HuH-7 (cell line): ENCODE measurements around the gene EIF4E1B.

ENCODE experiments used
- DNase-seq: peaks from one replicate; pipeline ENCODE4 v3.0.0; 2011; ENCODE audit warnings: low spot score

EIF4E1B gene

DNA sequence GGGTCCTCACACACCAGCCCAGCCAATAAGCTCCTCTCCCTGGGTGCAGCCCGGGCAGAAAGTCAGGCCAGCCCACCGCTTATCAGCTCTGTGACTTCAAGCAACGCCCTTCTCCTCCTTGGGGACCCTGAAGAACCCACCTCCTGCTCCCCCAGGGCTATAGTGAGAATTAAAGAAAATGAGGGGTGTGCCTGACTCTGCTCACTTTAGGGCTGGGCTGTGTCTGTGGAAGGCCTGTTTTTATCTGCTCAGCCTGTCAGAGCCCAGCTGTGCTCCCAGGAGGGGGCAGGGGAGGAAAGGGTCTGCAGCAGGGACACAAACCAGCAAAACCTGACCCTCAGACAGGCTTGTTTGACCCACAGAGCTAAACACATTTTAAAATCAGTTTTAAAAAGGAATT lies 24.4 kb upstream of the EIF4E1B start:
- no peak for DNase-seq

DNA sequence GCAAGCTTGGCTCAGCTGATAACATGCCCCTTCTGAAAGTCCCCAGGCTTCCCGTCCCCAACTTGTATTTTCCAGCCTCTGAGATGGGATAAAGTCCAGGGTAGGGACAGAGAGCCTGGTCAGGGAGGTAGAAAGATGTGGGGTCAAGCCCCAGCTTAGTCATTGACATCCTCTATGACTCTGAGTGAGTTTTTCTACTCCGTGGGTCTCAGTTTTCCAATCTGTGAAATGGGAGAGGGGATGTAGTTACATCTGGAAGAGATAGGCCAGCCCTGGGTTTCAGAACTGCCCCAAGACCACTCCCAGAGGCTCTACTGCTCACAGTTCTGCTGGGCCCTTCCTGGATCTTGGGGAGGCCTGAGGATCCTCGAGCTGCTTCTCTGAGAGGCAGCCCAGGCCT lies 23.6 kb upstream of the EIF4E1B start:
- DNase-seq, result no peak

DNA sequence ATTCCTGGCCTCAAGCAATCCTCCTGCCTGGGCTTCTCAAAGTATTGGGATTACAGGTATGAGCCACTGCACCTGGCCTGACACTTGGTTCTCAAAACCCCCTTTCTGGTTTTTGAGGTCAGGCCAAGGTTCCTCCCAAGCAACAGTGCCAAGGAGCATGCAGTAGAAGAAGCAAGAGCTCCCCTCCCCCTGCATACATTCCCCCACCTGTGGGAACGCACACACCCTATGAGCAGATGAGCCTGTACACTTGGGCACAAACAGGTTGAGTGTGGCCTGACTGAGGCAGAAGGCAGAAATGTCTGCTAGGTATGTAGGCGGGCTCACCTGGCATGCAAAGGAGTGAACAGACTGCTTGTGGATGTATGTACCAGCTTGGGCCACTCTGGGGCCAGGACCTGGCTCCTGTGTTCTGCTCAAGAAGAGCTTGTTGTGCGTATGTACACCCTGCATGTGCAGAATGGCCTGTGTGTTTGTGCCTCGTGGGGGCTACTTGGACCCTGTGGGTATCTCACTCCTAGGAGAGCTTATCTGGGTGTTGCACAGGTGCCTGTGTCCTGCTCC lies 22.3 kb upstream of the EIF4E1B start:
- no peak for DNase-seq

DNA sequence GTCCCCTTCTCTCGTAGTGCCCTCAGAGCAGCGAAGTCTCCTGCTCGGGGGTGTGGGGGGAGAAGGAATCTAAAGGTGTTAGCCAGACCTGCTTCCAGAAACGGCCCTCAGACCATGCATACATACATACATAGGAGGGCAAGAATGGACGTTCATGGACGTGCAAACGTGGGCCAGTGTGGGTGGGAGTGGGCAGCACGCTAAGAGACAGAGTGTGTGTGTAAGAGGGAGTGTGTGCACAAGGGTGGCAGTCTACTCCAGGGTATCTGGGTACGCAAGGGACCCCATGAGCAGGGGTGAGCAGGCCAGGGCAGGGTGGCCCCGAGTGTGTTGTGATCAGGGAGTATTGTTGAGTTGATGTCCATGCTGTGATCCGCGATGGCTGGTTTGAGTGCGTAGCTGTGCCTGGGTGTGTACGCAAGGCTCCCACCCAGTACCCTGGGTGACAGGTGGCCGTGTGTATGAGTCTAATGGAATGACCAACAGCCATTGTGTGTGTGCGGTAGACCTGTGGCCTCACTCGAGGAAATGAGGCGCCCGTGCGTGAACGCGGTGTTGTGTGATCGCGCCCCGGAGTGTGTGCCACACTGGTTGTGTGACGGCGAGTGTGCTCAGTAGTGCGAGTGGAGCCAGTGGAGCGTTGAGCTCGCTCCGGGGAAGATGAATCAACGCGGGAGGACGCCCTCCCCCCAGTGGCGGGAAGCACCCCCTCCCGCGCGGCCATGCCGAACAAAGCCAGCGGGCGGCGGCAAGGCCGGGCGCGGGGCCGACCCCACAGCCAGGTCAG lies 21.3 kb upstream of the EIF4E1B start:
- no peak for DNase-seq

DNA sequence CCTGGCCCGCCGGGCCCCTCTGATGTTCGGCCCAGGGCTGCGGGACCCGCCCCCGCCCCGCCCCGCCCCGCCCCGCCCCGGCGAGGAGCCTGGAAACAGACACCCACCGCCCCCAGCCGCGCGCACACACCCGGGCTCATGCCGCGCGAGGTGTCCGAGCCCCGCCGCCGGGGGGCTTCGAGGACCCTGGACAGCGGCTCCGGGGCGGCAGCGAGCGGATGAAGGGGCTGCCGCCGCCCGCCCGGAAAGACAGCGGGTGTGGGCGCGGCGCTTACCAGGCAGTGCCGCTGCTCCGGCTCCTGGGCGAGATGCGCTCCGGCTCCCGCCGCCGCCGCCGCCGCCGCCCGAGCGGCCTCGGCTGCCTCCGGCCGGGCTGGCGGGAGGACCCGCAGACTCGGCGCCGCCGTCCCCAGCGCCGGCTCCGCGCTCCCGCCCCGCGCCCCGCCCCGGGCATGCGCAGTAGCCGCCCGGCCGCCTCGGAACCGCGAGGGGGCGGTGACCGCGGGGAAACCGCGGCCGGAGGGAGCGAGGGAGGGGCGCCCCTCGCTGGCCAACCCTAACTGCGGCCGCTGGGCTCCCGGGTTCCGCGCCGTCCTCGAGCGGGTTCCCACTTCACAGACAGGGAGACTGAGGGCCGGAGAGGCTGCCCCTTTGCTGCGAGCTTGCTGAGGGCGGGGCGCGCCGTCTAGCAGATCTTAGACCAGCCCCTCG lies 20.6 kb upstream of the EIF4E1B start, which contains the start of gene GPRIN1:
GPRIN1 (minus strand) TSS at position 433 of the 711 bp plus-strand sequence. CDS start 10,322 bp downstream, outside the sequence.
- DNase-seq, result peak; percentile 95

DNA sequence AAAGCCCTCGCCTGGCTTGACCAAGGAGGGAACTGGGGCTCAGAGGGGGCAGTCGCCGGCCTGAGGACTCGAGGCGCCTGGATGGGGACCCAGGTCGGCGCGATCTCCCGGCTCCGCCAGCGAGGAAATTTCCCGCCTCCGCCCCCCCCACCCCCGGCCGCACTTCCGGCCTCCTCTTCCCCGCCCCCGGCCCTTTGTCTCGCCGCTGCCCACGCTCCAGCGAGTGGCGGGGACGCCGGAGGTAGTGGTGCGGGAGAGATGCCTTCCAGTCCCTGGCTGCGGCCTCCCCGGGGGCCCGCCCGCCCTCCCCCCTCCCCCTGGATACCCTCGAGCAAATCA lies 20.1 kb upstream of the EIF4E1B start:
- DNase-seq, result peak; percentile 59

DNA sequence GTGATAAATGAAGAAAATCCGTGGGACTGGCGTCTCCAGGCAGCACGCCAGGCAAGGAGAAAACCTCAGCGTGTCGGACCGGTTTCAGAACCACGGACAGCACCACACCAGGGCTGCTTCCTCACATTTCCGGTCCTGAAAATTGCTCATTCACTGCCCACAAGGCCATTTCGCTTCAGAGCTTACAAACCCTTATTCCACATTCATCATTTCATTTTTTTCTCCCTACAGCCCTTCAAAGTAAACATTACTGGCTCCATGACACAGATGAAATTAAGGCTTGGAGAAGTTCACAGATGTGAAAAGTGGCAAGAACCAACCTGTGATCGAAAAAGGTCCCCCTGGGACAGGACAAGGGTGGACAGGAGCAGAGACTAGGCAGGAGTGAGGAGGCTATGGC lies 19.0 kb upstream of the EIF4E1B start:
- peak; percentile 77 for DNase-seq

DNA sequence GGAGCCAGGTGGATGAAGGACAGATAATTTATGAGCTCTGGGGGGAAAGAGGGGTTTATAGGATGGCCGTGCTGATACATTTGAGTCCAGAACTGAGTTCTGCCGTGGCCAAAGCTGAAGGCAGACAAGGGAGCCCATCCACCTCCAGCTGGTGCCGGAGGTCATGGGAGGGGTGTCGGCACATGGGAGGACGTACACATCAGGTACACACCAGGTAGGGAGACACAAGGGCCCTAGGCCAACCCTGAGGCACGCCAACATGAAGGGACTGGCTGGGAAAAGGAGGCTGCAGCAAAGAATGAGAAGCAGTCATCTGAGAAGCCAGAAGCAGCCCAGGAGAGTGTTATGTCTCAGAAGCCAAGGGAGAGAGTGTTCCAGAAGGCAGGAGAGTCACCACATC lies 18.5 kb upstream of the EIF4E1B start:
- no peak for DNase-seq

DNA sequence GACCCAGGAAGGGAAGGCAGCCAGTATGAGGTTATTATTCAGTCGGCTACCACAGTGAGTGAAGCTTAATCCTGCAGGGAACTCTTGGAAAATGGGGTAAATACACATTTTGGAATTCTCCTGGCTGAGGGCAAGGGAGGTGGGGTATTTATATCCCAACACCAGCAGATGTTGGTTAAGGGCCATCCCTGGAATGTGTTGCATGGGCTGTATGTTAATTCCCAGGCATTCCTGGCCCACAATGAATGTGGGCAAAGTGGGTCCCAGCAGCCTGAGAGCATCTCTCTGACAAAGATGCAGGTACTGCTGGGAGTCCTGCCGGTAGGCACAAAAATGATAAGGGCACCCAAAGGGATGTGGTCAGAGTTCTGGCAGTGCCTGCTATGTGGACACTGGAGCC lies 17.6 kb upstream of the EIF4E1B start:
- no peak for DNase-seq

DNA sequence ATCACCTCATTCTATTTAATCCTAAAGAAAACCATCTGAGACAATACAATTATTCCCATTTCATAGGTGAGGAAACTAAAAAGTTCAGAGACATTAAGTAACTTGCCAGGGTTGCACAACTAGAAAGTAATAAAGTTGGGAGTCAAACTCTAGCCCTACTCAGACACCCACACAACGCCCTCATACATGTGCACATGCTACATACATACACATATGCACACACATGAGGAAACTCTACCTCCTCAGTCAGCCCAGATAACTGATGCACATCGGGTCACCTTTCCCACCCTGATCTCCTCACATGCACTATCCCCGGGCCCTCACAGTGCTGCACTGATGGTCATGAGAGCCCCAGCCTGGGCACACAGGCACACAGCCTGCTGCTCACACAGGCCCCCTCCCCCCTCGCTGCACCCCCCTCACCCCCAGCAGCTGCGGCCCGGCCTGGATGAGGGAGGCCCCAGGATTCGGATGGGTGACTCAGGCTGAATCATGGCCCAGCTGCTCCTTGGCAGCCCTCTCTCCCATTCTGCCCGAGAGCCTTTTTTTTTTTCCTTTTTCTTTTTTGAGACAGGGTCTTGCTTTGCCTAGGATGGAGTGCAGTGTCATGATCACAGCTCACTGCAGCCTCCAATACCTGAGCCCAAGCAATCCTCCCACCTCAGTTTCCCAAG lies 15.5 kb upstream of the EIF4E1B start:
- no peak for DNase-seq

DNA sequence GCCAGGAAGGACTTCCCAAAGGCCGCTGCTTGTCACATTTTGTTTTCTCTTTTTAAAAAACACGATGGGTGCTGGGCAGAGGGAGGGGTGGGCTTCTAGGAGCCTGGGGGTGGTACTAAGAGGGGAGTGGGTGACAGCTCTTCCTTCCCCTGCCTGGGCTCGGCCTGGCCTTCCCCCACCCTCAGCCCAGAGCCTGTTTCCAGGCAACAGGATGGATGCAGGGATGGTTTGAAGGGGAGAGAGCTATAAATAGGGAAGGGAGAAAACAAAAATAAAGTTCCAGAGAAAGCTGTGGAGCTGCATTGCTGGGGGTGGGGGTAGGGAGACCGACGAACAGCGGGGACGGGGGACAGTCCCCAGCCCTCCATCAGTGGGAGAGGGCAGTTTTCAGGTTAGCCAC lies 14.0 kb upstream of the EIF4E1B start:
- no peak for DNase-seq

DNA sequence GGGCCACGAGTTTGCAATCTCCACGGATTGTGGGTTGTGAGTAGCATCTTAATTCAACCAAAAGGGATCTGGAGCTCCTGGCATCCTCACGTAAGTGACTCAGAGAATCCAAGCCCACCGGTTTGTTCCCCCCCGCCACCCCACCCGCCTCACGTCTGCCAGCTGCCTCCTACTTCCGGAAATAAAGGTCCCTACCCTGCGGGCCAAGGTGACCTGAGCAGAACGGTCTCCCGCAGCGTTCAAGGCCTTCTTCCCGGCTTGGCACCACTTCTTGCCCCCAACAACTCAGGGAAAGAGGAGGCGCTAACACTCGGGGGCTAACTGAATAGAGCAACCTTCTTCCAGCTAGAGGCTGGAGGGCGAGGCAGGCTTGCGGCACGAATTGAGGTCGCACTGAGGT lies 11.7 kb upstream of the EIF4E1B start:
- DNase-seq, result no peak

DNA sequence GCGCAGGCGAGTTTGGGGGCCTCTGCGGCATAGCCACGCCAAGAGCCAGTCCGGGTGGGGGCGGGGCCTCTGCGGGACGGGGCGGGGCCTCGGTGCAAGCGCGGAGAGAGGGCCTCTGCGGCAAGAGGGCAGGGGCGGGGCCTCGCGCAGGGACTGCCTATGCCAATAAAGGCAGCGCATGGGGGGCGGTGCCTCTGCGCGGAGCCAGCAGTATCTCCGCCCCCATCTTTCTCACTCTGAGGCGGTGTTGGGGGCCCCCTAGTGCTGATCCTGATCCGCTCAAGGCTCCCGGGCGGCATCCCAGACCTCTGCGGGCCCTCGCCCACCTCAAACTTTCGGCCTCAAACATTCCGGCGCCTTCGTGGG lies 11.3 kb upstream of the EIF4E1B start:
- DNase-seq, result no peak

DNA sequence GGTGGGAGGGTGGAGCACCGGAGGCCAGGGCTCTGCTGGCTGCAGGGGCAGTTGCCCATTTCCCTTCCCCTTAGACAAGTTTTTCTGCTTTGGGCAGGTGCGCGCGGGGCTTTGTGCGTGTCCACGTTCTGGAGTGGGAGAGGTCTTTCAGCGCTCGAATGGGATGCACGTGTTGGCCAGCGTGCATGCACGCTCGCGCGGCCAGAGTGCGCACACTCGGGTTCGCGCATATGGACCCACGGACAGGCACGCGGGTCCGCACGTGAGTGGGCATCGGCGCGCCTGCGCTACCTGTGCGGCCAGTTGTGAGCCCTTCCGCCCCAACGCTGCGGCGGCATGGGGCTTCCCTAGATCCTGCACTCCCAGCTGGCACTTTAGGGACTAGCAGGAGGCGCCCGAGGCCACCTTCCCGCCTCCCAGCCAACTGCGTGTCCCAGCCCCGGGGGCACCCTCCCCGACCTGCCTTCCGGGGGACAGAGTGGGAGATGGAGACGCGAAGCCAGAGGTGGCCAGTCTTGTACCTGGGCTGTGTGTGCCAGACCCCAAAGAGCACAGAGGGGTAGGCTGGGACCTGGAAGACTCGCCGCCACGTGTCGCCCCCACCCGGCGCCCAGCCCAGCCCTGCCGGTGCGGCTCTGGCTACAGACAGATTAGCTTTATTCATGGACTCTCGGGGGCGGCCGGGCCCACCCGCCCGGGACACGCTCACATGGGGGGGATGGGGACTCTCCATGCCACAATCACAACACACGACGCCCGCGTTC lies 10.7 kb upstream of the EIF4E1B start:
- no peak for DNase-seq

DNA sequence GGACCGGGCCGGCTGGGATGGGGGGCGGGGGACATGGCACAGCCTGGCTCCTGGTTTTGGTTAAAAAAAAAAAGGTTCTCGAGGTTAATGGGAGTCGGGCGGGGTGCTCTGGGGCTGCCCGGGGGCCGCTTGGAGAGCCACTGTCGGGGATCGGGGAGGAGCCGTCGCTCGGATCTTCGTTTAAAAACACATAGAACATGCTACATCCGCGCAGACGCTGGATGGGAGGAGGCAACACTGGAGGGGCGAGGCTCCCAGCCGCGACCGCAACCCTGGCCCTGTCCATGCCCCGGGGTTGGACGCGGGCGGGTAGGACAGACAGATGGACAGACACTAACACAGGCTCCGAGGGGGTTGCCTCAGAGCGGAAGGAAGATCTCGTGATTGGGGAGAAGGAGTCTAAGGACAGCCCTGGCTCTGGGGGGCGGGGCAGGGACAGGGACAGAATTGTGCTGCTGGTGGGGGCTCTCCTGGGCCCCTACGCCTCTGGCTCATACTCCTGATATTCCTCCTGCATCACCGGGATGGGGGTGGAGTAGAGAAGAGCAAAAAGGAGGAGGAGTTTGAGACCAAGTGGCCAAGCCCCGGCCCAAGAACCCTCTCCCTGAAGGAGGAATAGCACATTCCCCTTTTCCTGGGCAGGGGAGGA lies 10.0 kb upstream of the EIF4E1B start:
- no peak for DNase-seq

DNA sequence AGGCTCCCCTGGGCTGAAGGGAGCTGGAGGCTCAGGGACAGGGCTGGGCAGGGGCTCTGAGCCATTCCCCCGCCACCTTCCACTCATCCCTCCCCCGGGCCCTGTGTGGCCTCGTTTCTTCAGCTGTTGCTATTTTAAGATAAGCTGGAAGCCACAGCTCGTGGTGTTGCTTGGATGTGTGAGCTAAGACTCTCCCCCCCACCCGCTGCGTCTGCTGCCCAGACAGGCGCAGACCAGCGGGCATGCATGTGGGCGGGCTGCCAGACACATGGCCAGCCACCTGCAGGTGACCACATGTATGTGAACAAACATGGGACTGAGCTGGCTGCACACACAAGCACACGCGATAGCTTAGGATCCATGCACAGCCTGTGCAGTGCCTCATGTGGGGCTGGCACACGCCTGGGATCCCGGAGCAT lies 8.8 kb upstream of the EIF4E1B start:
- DNase-seq, result no peak

DNA sequence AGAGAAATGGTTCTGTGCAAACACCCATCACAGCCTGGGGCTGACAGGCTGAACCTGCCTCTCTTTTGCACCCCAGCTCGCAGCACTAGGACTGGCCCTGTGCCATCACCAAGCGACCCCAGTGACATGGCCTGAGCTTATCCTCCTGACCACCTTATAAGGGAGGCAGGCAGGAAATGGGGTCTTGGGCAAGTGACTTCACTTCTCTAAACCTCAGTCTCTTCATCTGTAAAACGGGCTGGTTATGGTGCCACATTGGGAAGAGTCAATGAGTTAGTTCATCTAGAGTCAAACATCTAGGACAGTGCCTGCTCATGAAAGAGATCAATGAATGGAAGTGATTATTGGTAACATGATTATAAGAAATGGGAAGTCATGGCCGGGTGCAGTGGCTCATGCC lies 6.3 kb upstream of the EIF4E1B start:
- no peak for DNase-seq

DNA sequence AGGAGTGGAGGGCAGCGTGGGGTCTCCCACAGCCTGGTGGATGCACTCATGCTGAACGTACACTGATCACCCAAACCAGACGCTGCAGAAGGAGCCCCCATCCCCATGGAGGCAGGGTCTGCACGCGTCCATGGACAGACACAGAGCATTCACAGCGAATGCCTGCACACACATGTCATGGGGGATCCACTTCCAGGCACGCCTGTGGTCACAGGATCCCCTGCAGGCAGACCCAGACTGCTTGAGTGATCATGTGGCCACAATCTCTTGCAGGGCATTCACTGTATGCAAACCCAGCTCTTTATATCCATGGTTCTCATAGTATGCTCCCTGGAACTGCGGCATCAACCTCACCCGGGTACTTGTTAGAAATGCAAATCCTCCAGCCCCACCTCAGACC lies 5.5 kb upstream of the EIF4E1B start:
- no peak for DNase-seq

DNA sequence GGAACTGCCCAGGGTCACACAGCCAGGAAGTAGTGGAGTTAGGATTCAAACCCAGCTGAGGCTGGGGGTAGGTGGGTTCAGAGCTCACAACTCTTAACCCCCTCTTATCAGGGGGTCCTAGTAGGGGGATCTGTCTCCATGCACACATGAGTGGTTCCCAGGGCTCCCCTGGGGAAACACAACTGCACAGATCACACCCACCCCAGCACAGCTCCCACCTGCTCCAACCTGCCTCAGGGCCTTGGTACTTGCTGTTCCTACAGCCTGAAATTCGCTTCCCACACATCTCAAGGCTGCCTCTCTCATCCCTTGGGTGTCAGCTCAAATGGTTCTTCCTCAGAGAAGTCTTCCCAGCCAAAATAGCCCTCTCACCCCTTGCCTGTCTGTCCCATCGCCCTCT lies 5.0 kb upstream of the EIF4E1B start:
- no peak for DNase-seq

DNA sequence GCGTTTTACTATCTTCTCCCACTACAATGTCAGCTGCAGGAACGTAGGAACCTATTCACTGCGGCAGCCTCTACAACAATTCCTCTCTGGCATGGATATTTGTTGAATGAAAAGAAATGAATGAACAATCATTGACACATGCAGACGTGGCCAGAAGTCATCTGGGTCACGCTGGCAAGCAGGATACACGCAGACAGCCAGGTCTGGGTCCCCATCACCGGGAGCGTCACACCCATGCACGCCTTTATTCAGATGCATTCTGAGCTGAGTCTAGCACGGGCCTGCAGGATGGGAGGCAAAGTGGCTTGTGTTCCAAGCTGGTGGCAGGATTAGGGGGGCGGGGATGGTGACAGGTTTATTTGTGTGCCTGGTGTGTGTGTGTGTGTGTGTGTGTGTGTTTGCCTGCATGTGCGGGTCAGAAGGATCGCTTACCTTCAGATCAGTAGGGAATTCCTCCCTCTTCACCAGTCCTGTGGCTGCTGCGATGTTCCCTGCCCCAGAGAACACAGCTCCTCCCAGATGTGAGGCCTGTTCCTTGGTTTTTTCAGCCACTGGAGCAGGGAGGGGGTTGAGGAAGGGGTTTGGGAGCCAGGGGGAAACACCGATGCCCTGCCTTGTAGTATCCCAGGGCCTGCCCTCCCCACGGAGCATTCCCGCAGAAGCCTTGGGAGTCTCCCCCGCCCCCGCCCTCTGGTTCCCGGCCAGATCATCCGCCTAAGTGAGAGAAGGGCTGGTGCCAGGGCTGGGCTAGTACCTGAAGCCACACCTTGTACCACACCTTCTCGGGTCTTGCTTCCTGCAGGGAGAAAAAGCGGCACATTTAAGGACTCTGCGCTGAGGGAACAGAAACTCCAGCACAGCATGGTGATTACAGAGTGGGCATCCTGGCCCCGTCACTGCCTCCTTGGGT lies 4.3 kb upstream of the EIF4E1B start:
- DNase-seq, result no peak

DNA sequence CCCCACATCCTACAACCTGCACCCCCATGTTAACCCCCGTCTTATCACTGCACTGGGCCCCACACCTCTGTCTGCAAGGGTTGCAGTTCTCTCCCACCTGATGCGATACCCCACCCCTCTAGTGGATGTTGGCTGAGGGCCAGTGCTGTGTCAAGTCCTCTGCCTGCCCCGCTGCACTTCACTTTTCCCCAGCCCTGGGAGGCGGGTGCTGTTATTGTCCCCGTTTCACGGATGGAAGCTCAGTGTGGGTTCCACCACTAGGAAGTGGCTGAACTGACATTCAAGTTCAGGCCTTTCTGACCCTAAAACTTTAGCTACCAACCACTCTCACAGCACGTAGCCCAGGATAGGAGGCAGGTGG lies 3.6 kb upstream of the EIF4E1B start:
- no peak for DNase-seq
